Raji (cell line): ENCODE data around the gene ZNF701.

Source experiments
- POLR2A ChIP-seq: IDR thresholded peaks from 2 replicates; pipeline ENCODE4 v1.6.1; 2011; ENCODE audit warnings: low read depth, low read length, control low read depth; ENCODE audit not compliant: insufficient read depth

The ZNF701 gene

GRCh38 chr19:52626915-52627314 lies 56.8 kb downstream of the ZNF701 start:
- TF ChIP-seq POLR2A, result no peak

GRCh38 chr19:52635786-52636570 lies 65.9 kb downstream of the ZNF701 start:
- TF ChIP-seq POLR2A, result no peak
